HCT116 (cell line): ENCODE measurements around the gene MYLK2.

Source experiments
- CEBPB ChIP-seq: IDR thresholded peaks from 2 replicates; pipeline ENCODE4 v1.6.1; 2012; ENCODE audit warnings: low read depth
- EGR1 ChIP-seq: IDR thresholded peaks from 2 replicates; pipeline ENCODE4 v1.6.1; 2012; ENCODE audit warnings: low read depth
- EZH2 ChIP-seq: fragments of 200-600 bp; sonication (generic); IDR thresholded peaks from 2 replicates; pipeline ENCODE4 v1.6.1; 2017; ENCODE audit warnings: antibody characterized with exemption, mixed run types
- JUND ChIP-seq: IDR thresholded peaks from 2 replicates; pipeline ENCODE4 v1.6.1; 2012
- POLR2AphosphoS5 ChIP-seq: IDR thresholded peaks from 2 replicates; pipeline ENCODE4 v1.6.1; 2011; ENCODE audit warnings: mild to moderate bottlenecking, low read depth, low read length, moderate library complexity
- ZFX ChIP-seq: fragments of 450-650 bp; IDR thresholded peaks from 2 replicates; pipeline ENCODE4 v1.6.1; 2017
- ZNF274 ChIP-seq: fragments of 200-500 bp; sonication (Bioruptor generic); IDR thresholded peaks from 2 replicates; pipeline ENCODE4 v1.6.1; 2014; ENCODE audit warnings: mild to moderate bottlenecking, low read depth, low read length, inconsistent platforms
- TF ChIP-seq, protein P1 (sequence below): IDR thresholded peaks from 2 replicates; pipeline ENCODE4 v1.6.1; 2012

DNA sequence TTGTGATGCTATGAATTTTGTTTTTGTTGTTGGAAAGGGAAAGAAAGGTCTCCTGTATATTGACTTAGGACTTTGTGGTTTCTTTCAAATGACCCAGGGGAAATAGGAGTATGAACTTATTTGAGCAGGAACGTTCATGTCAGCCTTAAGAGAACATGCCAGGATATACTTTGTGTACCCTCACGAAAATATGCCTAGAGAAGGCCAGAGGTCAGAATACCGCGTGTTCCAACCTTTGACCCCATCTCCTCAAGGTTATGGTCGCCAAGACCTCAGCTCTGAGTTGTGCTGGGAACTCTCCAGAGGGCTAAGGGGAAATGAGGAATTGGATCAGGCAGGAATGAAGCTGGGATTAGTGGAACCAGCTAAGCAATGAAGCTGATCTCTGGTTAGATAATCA, 62.8 kb downstream of the MYLK2 start:
- TF ChIP-seq POLR2AphosphoS5 (no peak), EZH2 (no peak), ZFX (no peak), EGR1 (no peak), JUND (no peak), CEBPB (no peak), ZNF274 (no peak)
- TF ChIP-seq, protein P1, sequence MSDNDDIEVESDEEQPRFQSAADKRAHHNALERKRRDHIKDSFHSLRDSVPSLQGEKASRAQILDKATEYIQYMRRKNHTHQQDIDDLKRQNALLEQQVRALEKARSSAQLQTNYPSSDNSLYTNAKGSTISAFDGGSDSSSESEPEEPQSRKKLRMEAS: no peak
